GM12874 (cell line): Measurements from ENCODE around the gene ABLIM2.

Experiments used
- TF ChIP-seq, protein P1 (sequence below): IDR thresholded peaks from 2 replicates; pipeline ENCODE4 v1.5.1; 2011; ENCODE audit warnings: low read depth, mild to moderate bottlenecking, control low read depth, low read length, moderate library complexity; ENCODE audit not compliant: insufficient read depth

Gene ABLIM2

DNA sequence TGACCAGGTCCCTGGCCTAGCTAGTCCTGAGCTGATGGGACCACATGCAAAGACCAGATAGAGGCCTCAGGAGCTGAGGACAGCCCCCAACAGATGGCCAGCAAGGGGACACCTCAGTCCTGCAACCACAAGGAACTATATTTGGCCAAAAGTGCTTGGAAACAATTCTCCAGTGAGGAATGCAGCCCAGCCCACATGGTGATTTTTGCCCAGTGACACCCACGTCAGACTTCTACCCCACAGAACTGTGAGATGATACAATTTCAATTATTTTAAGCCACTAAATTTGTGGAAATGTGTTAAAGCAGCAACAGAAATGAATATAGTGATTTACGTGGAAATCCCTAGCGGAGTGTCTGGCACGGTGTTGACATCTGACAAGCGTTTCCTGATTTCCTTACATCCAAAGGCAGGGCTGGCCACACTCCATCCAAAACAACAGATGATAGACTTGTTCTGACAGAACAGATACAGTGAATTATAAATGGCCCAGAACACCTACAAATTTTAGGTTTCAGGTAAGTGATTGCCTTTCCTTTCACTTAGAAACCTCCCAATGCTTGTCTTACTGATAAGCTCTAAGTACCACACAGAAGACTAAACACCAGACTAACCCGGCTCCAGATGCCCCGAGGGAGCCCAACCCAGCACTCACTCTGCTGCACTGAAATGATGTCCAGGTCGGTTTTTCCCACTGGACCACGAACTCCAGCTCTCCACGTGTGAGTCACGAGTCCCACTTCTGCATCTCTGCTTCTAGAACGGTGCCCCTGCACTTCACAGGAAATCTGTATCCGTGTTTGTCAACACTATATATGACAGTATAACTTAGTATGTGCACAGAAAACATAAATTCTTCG lies 224.7 kb downstream of the ABLIM2 start:
- TF ChIP-seq, protein P1, sequence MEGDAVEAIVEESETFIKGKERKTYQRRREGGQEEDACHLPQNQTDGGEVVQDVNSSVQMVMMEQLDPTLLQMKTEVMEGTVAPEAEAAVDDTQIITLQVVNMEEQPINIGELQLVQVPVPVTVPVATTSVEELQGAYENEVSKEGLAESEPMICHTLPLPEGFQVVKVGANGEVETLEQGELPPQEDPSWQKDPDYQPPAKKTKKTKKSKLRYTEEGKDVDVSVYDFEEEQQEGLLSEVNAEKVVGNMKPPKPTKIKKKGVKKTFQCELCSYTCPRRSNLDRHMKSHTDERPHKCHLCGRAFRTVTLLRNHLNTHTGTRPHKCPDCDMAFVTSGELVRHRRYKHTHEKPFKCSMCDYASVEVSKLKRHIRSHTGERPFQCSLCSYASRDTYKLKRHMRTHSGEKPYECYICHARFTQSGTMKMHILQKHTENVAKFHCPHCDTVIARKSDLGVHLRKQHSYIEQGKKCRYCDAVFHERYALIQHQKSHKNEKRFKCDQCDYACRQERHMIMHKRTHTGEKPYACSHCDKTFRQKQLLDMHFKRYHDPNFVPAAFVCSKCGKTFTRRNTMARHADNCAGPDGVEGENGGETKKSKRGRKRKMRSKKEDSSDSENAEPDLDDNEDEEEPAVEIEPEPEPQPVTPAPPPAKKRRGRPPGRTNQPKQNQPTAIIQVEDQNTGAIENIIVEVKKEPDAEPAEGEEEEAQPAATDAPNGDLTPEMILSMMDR = no peak

GRCh38 chr4:7932287-7932686 lies 226.3 kb downstream of the ABLIM2 start:
- TF ChIP-seq, protein P1 = no peak

- TF ChIP-seq, protein P1 = no peak
Observed at GRCh38 chr4:7929118-7929951, 229.3 kb downstream of the ABLIM2 start.

DNA sequence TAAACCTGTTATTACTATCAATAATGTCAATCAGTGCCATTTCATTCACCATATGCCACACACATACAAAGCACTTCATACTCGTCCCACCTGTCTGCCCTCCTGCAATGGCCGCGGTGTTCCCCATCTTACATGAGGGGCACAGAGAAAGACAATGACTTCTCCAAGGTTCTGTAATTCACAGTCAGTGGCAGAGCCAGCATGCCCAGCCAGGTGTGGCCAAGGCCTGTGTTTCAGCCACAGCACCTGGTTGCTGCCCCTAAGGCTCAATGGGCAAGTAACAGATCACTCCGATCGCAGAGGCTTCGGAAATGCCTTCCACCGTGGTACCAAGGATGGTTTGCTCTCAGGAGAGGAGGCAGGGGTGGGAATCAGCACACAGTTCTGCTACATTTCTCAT lies 229.9 kb downstream of the ABLIM2 start:
- TF ChIP-seq, protein P1 = no peak

DNA sequence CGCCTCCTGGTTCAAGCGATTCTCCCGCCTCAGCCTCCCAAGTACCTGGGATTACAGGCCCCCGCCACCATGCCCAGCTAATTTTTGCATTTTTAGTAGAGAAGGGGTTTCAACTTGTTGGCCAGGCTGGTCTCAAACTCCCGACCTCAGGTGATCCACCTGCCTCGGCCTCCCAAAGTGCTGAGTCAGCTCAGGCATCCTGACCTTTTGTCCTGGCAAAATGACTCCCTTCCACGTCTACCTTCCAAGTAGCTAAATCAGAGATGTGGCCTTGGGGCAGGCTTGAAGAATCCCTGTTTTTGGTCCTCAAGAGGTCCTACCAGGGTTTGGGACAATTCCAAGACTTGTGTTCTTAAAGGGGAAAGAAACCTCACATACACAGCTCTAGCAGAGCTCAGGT lies 231.8 kb downstream of the ABLIM2 start:
- TF ChIP-seq, protein P1 = no peak

DNA sequence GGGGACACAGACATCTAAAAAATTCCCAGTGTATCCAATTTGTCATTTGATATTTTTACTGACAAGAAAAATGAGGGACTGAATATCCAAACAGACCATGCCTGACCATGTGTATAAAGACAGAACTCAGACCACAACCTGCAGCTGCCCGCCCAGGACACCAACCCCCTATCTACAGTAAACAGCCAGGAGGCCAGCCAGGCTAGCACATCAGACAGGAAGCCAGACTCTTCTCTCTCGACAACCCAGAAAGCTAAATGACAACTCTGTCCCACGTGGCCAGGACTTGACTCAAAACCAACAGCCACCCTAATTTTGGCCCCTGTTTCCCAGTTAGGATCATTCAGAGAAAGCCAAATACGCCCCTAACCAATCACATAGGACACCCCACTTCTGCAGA lies 234.0 kb downstream of the ABLIM2 start:
- TF ChIP-seq, protein P1 = no peak

DNA sequence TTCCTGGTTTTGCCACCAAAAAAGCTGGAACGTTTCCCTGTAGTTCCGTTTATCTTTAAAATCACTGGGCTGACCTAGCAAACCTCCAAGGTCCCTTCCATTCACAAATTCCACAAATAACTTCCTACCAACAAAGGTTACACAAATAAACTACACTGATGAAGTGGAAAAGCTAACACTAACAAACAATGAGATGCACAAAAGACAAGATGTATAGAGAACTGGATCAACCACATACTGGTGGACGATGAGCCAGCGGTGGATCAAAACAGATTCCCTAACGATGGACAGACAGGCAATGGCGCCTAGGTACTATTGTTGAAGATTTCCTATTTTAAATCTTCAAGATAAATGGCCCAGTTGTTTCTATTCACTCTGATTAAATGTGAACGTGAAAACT lies 234.4 kb downstream of the ABLIM2 start:
- TF ChIP-seq, protein P1 = no peak
